ENCODE results near the gene CLTB. TPM values are rescaled to one million over a fixed set of nuclear protein-coding genes. Genes with fewer than 3 reads are reported as not detected.
A peak's percentile ranks its signal among the peaks of the same experiment; 100 is the strongest.

The CLTB gene
- total RNA-seq, 1 donor from 2014 or later = 35.2 TPM

- TF ChIP-seq, protein P1, sequence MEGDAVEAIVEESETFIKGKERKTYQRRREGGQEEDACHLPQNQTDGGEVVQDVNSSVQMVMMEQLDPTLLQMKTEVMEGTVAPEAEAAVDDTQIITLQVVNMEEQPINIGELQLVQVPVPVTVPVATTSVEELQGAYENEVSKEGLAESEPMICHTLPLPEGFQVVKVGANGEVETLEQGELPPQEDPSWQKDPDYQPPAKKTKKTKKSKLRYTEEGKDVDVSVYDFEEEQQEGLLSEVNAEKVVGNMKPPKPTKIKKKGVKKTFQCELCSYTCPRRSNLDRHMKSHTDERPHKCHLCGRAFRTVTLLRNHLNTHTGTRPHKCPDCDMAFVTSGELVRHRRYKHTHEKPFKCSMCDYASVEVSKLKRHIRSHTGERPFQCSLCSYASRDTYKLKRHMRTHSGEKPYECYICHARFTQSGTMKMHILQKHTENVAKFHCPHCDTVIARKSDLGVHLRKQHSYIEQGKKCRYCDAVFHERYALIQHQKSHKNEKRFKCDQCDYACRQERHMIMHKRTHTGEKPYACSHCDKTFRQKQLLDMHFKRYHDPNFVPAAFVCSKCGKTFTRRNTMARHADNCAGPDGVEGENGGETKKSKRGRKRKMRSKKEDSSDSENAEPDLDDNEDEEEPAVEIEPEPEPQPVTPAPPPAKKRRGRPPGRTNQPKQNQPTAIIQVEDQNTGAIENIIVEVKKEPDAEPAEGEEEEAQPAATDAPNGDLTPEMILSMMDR (IDR thresholded peaks at IDR 0.05; ENCODE audit: unreplicated experiment) = no peak
- Mint-ChIP-seq H3K4me1 (ENCODE audit: unreplicated experiment) (no peaks in the 10 kb centered on the region), H3K27me3 (ENCODE audit: unreplicated experiment) (peaks cover 12% of the 10 kb centered on the region), H3K9me3 (ENCODE audit: unreplicated experiment) (no peaks in the 10 kb centered on the region), H3K4me3 (ENCODE audit: unreplicated experiment) (no peak overlapping the region), H3K36me3 (ENCODE audit: low read depth, unreplicated experiment) (peaks cover 20% of the 10 kb centered on the region), H3K27ac (ENCODE audit: unreplicated experiment) (no peak overlapping the region)
- DNase-seq (ENCODE audit: low spot score) = no peak
These were observed 47.6 kb downstream of the CLTB start for GRCh38 chr5:176368726-176369125.

DNA sequence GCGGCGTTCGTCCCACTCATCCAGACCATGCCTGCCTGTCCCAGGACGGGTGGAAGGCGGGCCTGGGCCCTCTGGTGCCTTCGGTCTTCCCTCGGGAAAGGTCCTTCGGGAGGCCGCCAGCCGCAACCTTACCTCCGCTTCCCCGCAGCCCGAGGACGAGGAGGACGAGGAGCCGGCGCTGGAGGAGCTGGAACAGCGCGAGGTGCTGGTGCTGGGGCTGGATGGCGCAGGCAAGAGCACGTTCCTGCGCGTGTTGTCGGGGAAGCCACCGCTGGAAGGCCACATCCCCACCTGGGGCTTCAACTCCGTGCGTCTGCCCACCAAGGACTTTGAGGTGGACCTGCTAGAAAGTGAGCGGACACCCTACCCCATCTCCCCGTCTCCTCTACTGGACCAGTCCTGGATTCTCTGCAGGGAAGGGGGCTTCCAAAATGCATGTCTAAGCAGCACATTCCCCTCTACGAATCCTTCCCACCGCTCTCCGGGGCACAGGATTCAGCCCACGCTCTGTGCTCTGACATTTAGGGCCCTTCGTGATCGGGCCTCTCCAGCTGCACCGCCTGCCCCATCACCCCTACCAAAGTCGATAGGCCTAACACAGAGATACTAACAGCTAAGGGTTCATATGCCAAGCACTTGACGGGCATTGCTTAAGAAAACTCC lies 50.0 kb downstream of the CLTB start:
- Mint-ChIP-seq H3K4me1 (ENCODE audit: unreplicated experiment) (no peaks in the 10 kb centered on the region), H3K27me3 (ENCODE audit: unreplicated experiment) (peaks cover 14% of the 10 kb centered on the region), H3K9me3 (ENCODE audit: unreplicated experiment) (no peaks in the 10 kb centered on the region), H3K36me3 (ENCODE audit: low read depth, unreplicated experiment) (peaks cover 20% of the 10 kb centered on the region), H3K4me3 (ENCODE audit: unreplicated experiment) (peak overlapping the region; percentile 81), H3K27ac (ENCODE audit: unreplicated experiment) (no peak overlapping the region)
- TF ChIP-seq, protein P1 (IDR thresholded peaks at IDR 0.05; ENCODE audit: unreplicated experiment) = no peak
- DNase-seq (ENCODE audit: low spot score) = peak; percentile 21

DNA sequence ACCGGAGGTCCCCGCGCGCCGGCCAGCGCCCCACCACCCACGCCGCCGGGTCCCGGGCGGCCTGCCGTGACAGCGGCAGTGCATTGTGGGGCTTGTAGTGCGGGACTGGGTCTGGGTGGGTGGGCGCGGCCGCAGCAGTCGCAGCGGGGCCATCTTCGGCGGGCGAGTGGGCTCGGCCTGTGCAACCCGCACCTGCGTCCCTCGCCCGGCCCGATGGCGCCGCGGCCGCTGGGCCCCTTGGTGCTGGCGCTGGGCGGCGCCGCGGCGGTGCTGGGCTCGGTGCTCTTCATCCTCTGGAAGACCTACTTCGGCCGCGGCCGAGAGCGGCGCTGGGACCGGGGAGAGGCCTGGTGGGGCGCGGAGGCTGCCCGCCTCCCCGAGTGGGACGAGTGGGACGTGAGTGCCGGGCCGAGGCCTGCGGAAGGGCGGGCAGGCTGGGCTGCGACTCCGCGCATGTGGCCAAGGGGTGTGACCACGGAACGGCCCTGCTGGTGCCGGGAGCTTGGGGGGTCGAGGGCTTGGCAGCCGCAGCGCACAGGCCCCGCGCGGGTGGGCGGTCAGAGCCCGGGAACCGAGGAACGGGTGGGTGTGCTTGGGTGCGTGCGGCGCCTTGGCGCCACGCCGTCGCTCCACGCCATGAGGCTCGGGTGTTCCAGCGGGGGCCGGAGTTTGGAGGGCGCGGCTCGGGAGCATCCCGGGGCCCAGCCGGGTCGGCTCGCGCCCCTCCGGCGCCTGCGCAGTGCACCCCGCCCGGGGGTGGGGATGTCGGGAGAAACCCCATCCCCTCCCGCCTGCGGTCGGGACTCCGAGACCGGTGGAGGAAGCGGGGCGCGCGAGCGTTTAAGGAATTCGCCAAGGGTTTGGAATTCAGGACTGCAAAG lies 50.7 kb downstream of the CLTB start, which contains the start of gene ARL10:
Gene ARL10, plus strand, starts transcription at position 137 of the 881 bp plus-strand sequence. Its CDS starts 77 bp downstream, at position 214.
- Mint-ChIP-seq H3K27ac (ENCODE audit: unreplicated experiment) (no peak within 1 kb of the TSS), H3K27me3 (ENCODE audit: unreplicated experiment) (peaks cover 14% of the 10 kb centered on the region), H3K9me3 (ENCODE audit: unreplicated experiment) (no peaks in the 10 kb centered on the region), H3K4me3 (ENCODE audit: unreplicated experiment) (peak within 1 kb of the TSS; percentile 80), H3K4me1 (ENCODE audit: unreplicated experiment) (peaks cover 3% of the 10 kb centered on the region), H3K36me3 (ENCODE audit: low read depth, unreplicated experiment) (peaks cover 17% of the 10 kb centered on the region)
- DNase-seq (ENCODE audit: low spot score) = peak; percentile 36
- TF ChIP-seq, protein P1 (IDR thresholded peaks at IDR 0.05; ENCODE audit: unreplicated experiment) = no peak

- H3K27ac Mint-ChIP-seq (ENCODE audit: unreplicated experiment) = no peak overlapping the region
- peak overlapping the region; percentile 80 for H3K4me3 Mint-ChIP-seq (ENCODE audit: unreplicated experiment)
- H3K4me1 Mint-ChIP-seq (ENCODE audit: unreplicated experiment) = peaks cover 3% of the 10 kb centered on the region
- peaks cover 17% of the 10 kb centered on the region for H3K36me3 Mint-ChIP-seq (ENCODE audit: low read depth, unreplicated experiment)
- peaks cover 14% of the 10 kb centered on the region for H3K27me3 Mint-ChIP-seq (ENCODE audit: unreplicated experiment)
- DNase-seq (ENCODE audit: low spot score) = no peak
- TF ChIP-seq, protein P1 (IDR thresholded peaks at IDR 0.05; ENCODE audit: unreplicated experiment) = no peak
- no peaks in the 10 kb centered on the region for H3K9me3 Mint-ChIP-seq (ENCODE audit: unreplicated experiment)
These were observed 51.5 kb downstream of the CLTB start for GRCh38 chr5:176364765-176365350.
